ENCODE measurements around the gene DENND5B.
A peak's percentile ranks its signal among the peaks of the same experiment; 100 is the strongest.

Gene DENND5B

GRCh38 chr12:31498424-31498823 lies 92.5 kb downstream of the DENND5B start:
- TF ChIP-seq ZNF221 (tag by site-specific recombination; IDR thresholded peaks at IDR 0.05; ENCODE audit: borderline replicate concordance) = no peak
- no peak for TF ChIP-seq PRDM10 (tag by site-specific recombination; IDR thresholded peaks at IDR 0.05)
- no peak for TF ChIP-seq ZNF112 (tag by site-specific recombination; IDR thresholded peaks at IDR 0.05)
- TF ChIP-seq ZNF664 (tag by site-specific recombination; IDR thresholded peaks at IDR 0.05) = no peak
- no peak for TF ChIP-seq ZNF114 (tag by site-specific recombination; IDR thresholded peaks at IDR 0.05)
- no peak for TF ChIP-seq KLF7 (tag by site-specific recombination; IDR thresholded peaks at IDR 0.05; ENCODE audit: borderline replicate concordance)
- TF ChIP-seq ZBTB11 (tag by site-specific recombination; conservative IDR thresholded peaks at IDR 0.05; ENCODE audit: low read depth) = no peak
- ChIA-PET CTCF (no interaction called here), POLR2A (no interaction called here)
- Histone ChIP-seq H3K36me3 (ENCODE audit: control insufficient read depth in 2 of 2, insufficient read depth in 1 of 2, low read length in 2 of 2) (no peaks in the 10 kb centered on the region), H3K27ac (ENCODE audit: extremely low read depth, low read depth, low read length) (no peak overlapping the region), H3K4me1 (ENCODE audit: control insufficient read depth, insufficient read depth, low read length) (no peaks in the 10 kb centered on the region), H3K9me3 (ENCODE audit: control insufficient read depth, insufficient read depth, low read depth, low read length) (no peaks in the 10 kb centered on the region), H3K4me3 (ENCODE audit: low read depth, low read length) (no peak overlapping the region)

- peaks cover 11% of the 10 kb centered on the region for H3K4me1 ChIP-seq (ENCODE audit: control insufficient read depth, insufficient read depth, low read length)
- TF ChIP-seq, protein P1, sequence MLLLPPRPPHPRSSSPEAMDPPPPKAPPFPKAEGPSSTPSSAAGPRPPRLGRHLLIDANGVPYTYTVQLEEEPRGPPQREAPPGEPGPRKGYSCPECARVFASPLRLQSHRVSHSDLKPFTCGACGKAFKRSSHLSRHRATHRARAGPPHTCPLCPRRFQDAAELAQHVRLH (tag by site-specific recombination; IDR thresholded peaks at IDR 0.05) = no peak
- TF ChIP-seq, protein P2, sequence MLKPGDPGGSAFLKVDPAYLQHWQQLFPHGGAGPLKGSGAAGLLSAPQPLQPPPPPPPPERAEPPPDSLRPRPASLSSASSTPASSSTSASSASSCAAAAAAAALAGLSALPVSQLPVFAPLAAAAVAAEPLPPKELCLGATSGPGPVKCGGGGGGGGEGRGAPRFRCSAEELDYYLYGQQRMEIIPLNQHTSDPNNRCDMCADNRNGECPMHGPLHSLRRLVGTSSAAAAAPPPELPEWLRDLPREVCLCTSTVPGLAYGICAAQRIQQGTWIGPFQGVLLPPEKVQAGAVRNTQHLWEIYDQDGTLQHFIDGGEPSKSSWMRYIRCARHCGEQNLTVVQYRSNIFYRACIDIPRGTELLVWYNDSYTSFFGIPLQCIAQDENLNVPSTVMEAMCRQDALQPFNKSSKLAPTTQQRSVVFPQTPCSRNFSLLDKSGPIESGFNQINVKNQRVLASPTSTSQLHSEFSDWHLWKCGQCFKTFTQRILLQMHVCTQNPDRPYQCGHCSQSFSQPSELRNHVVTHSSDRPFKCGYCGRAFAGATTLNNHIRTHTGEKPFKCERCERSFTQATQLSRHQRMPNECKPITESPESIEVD (tag by site-specific recombination; IDR thresholded peaks at IDR 0.05) = 0 out of 2 replicates have a peak, but pooled peaks have one; percentile 20
- H3K27ac ChIP-seq (ENCODE audit: extremely low read depth, low read depth, low read length) = no peak overlapping the region
- no peaks in the 10 kb centered on the region for H3K9me3 ChIP-seq (ENCODE audit: control insufficient read depth, insufficient read depth, low read depth, low read length)
- POLR2A ChIA-PET = interaction anchor here (0.5 to 1.1 kb wide), 2 partner anchors 27 to 94 kb away, joined by 3 to 5 read pairs; no protein-coding TSS in a partner anchor
- CTCF ChIA-PET = interaction anchor here (1.2 kb wide), 1 partner anchor 23 kb away, joined by 3 read pairs; no protein-coding TSS in a partner anchor
- H3K36me3 ChIP-seq (ENCODE audit: control insufficient read depth in 2 of 2, insufficient read depth in 1 of 2, low read length in 2 of 2) = no peaks in the 10 kb centered on the region
- H3K4me3 ChIP-seq (ENCODE audit: low read depth, low read length) = no peak overlapping the region
These were observed 94.7 kb downstream of the DENND5B start for GRCh38 chr12:31496257-31496656.

DNA sequence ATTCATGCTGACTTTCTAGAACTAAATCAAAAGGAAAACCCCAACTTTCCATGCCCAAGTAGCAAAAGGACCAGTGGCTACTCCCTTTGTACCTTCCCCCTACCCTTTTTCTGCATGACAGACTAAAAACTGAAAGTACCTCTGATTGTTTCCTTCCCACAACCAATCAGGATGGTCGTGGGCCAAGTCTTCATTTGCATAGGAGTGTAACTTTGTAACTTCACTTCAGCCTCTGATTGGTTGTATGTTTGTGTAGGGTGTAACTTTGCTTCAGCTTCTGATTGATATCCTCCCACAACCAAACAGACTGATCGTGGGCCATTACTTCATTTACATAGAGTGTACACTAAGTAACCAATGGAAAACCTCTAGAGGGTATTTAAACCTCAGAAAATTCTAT lies 96.5 kb downstream of the DENND5B start:
- H3K36me3 ChIP-seq (ENCODE audit: control insufficient read depth in 2 of 2, insufficient read depth in 1 of 2, low read length in 2 of 2) = no peaks in the 10 kb centered on the region
- peaks cover 14% of the 10 kb centered on the region for H3K4me1 ChIP-seq (ENCODE audit: control insufficient read depth, insufficient read depth, low read length)
- no peak overlapping the region for H3K27ac ChIP-seq (ENCODE audit: extremely low read depth, low read depth, low read length)
- TF ChIP-seq ZNF677 (tag by site-specific recombination; IDR thresholded peaks at IDR 0.05) (no peak), ZNF792 (tag by site-specific recombination; IDR thresholded peaks at IDR 0.05) (no peak), ZNF548 (tag by site-specific recombination; IDR thresholded peaks at IDR 0.05) (no peak), ZFP41 (tag by site-specific recombination; IDR thresholded peaks at IDR 0.05; ENCODE audit: borderline replicate concordance) (no peak)
- H3K4me3 ChIP-seq (ENCODE audit: low read depth, low read length) = no peak overlapping the region
- ChIA-PET POLR2A (no interaction called here), CTCF (interaction anchor here (0.6 to 1.2 kb wide), 2 partner anchors 11 to 92 kb away, joined by 3 to 5 read pairs; no protein-coding TSS in a partner anchor)
- no peaks in the 10 kb centered on the region for H3K9me3 ChIP-seq (ENCODE audit: control insufficient read depth, insufficient read depth, low read depth, low read length)

All from HEK293 (cell line).